SK-N-SH (cell line): Measurements from ENCODE around the gene PELI1. TPM values are rescaled to one million over a fixed set of nuclear protein-coding genes. Genes with fewer than 3 reads are reported as not detected.

ENCODE experiments used
- CTCF ChIA-PET: fragments of 300-600, 350-600 bp; formaldehyde crosslinking; extraction: SDS; loops from one replicate; lab custom pipeline; 2021; lab: Yijun Ruan, JAX
- POLR2A ChIA-PET: fragments of 350-600 bp; sonication (Branson Sonifier 250); formaldehyde crosslinking; extraction: SDS; loops from one replicate; lab custom pipeline; 2020; ENCODE audit warnings: antibody characterized with exemption, inconsistent platforms; lab: Yijun Ruan, JAX
- DNase-seq: peaks from one replicate; pipeline ENCODE4 v3.0.0; 2012
- H2AFZ ChIP-seq: fragments of 200-600 bp; sonication (generic); 2 replicates; pipeline ENCODE4 v1.8.1; 2016; ENCODE audit warnings: antibody characterized with exemption, mild to moderate bottlenecking, low read depth
- H3F3A ChIP-seq: fragments of 200-600 bp; sonication (generic); replicated peaks from 2 replicates; pipeline ENCODE3; 2016; ENCODE audit warnings: antibody characterized with exemption, mild to moderate bottlenecking; ENCODE audit not compliant: insufficient read depth
- H3K27ac ChIP-seq, 2 experiments: fragments of 200-500 bp in 1 of 2; fragments of 200-600 bp in 1 of 2; sonication (Bioruptor generic) in 1 of 2; sonication (generic), shearing (Covaris generic) in 1 of 2; 2 replicates each; pipeline versions ENCODE4 v1.5.1 to v1.6.1; 2014 to 2016; ENCODE audit warnings: low read depth in 2 of 2, inconsistent platforms in 1 of 2, low read length in 1 of 2, mild to moderate bottlenecking in 1 of 2, mixed read lengths in 1 of 2
- H3K27me3 ChIP-seq: fragments of 200-600 bp; sonication (generic), shearing (Covaris generic); 2 replicates; pipeline ENCODE4 v1.6.1; 2016; ENCODE audit warnings: mixed run types; ENCODE audit not compliant: insufficient read depth
- H3K36me3 ChIP-seq, 2 experiments: fragments of 200-500 bp in 1 of 2; fragments of 200-600 bp in 1 of 2; sonication (Bioruptor generic) in 1 of 2; sonication (generic) in 1 of 2; replicated peaks in 1 of 2; 2 replicates each; pipeline versions ENCODE3 to v1.5.1; 2014 to 2016; ENCODE audit warnings: low read length in 1 of 2, mild to moderate bottlenecking in 1 of 2; ENCODE audit not compliant: insufficient read depth in 2 of 2, control insufficient read depth in 1 of 2
- H3K4me1 ChIP-seq, 2 experiments: fragments of 200-500 bp in 1 of 2; fragments of 200-600 bp in 1 of 2; sonication (Bioruptor generic) in 1 of 2; sonication (generic), shearing (Covaris generic) in 1 of 2; 2 replicates each; pipeline versions ENCODE4 v1.5.1 to v1.6.1; 2014 to 2016; ENCODE audit warnings: low read depth in 1 of 2, low read length in 1 of 2, mixed run types in 1 of 2; ENCODE audit not compliant: insufficient read depth in 2 of 2, control insufficient read depth in 1 of 2
- H3K4me2 ChIP-seq: fragments of 200-600 bp; sonication (generic), shearing (Covaris generic); 2 replicates; pipeline ENCODE4 v1.6.1; 2017; ENCODE audit warnings: mixed run types
- H3K4me3 ChIP-seq, 2 experiments: fragments of 200-500 bp in 1 of 2; fragments of 200-600 bp in 1 of 2; sonication (Bioruptor generic) in 1 of 2; sonication (generic), shearing (Covaris generic) in 1 of 2; 2 replicates each; pipeline versions ENCODE4 v1.5.1 to v1.8.1; 2014 to 2016; ENCODE audit warnings: low read depth in 2 of 2, inconsistent platforms in 1 of 2, low read length in 1 of 2, mild to moderate bottlenecking in 1 of 2, mixed read lengths in 1 of 2, moderate library complexity in 1 of 2
- H3K79me2 ChIP-seq: fragments of 200-600 bp; sonication (generic); 2 replicates; pipeline ENCODE4 v1.8.1; 2017; ENCODE audit warnings: mild to moderate bottlenecking; ENCODE audit not compliant: insufficient read depth
- H3K9ac ChIP-seq: fragments of 200-600 bp; sonication (generic); 2 replicates; pipeline ENCODE4 v1.6.1; 2017; ENCODE audit warnings: mixed run types
- H3K9me2 ChIP-seq: fragments of 200-600 bp; sonication (generic); 2 replicates; pipeline ENCODE4 v1.6.1; 2017; ENCODE audit warnings: mixed run types
- H3K9me3 ChIP-seq: fragments of 200-600 bp; sonication (generic); 2 replicates; pipeline ENCODE4 v1.6.1; 2017; ENCODE audit warnings: mixed run types, mild to moderate bottlenecking, moderate library complexity
- H4K20me1 ChIP-seq: fragments of 200-600 bp; sonication (generic); 2 replicates; pipeline ENCODE4 v1.6.1; 2017; ENCODE audit warnings: mild to moderate bottlenecking, mixed run types; ENCODE audit not compliant: insufficient read depth
- CHD2 ChIP-seq: fragments of 150-350 bp; IDR thresholded peaks from 2 replicates; pipeline ENCODE4 v1.6.1; 2018; ENCODE audit warnings: low read length; ENCODE audit not compliant: partially characterized antibody
- ELF1 ChIP-seq: IDR thresholded peaks from 2 replicates; pipeline ENCODE4 v1.4.0; 2012
- EZH2phosphoT487 ChIP-seq: fragments of 200-600 bp; sonication (generic); IDR thresholded peaks from 2 replicates; pipeline ENCODE4 v1.6.1; 2017; ENCODE audit warnings: low read depth, mixed run types, mild to moderate bottlenecking, antibody characterized with exemption, moderate library complexity, borderline replicate concordance
- FOSL2 ChIP-seq: IDR thresholded peaks from 2 replicates; pipeline ENCODE4 v1.4.0; 2012; ENCODE audit warnings: low read depth, mild to moderate bottlenecking, moderate library complexity, borderline replicate concordance
- GATA2 ChIP-seq: sonication (generic); formaldehyde crosslinking; IDR thresholded peaks from 2 replicates; pipeline ENCODE4 v1.5.0; 2020; ENCODE audit warnings: mild to moderate bottlenecking, missing genetic modification reagents
- JUND ChIP-seq: IDR thresholded peaks from 2 replicates; pipeline ENCODE4 v1.4.0; 2012
- MEF2A ChIP-seq: IDR thresholded peaks from 2 replicates; pipeline ENCODE4 v1.4.0; 2012; ENCODE audit warnings: low read depth, borderline replicate concordance
- NFIC ChIP-seq: IDR thresholded peaks from 2 replicates; pipeline ENCODE4 v1.4.0; 2012; ENCODE audit warnings: borderline replicate concordance
- NRF1 ChIP-seq: IDR thresholded peaks from 2 replicates; pipeline ENCODE4 v1.6.1; 2012; ENCODE audit warnings: low read depth, mild to moderate bottlenecking, low read length
- SMC3 ChIP-seq: IDR thresholded peaks from 2 replicates; pipeline ENCODE4 v1.6.1; 2012; ENCODE audit warnings: low read depth, low read length, improper control_type of control experiment
- TAF1 ChIP-seq: IDR thresholded peaks from 2 replicates; pipeline ENCODE4 v1.6.1; 2012; ENCODE audit warnings: low read depth, mild to moderate bottlenecking, low read length, moderate library complexity, borderline replicate concordance
- TCF12 ChIP-seq: IDR thresholded peaks from 2 replicates; pipeline ENCODE4 v1.4.0; 2012
- WGBS: methylation state at CpG from one replicate; pipeline ENCODE4 v1.1.6; 2017; ENCODE audit warnings: low lambda C conversion rate; 5-methylcytosine and 5-hydroxymethylcytosine counted together
- polyA plus RNA-seq, 3 experiments: library from polyadenylated mRNA; depleted of rRNA; stranded (reverse); fragments of >200 nt; gene quantifications; 2 replicates each; pipeline ENCODE4 v1.2.3, GENCODE V29; 2012
- TF ChIP-seq, protein P1 (sequence below): IDR thresholded peaks from 2 replicates; pipeline ENCODE4; 2012
- TF ChIP-seq, protein P2 (sequence below): fragments of 150-350 bp; IDR thresholded peaks from 2 replicates; pipeline ENCODE4 v1.6.1; 2017; ENCODE audit warnings: antibody characterized with exemption, low read length, low read depth, borderline replicate concordance
- TF ChIP-seq, protein P3 (sequence below): fragments of 150-350 bp; IDR thresholded peaks from 2 replicates; pipeline ENCODE4 v1.6.1; 2016; ENCODE audit warnings: mild to moderate bottlenecking, low read depth, low read length

Gene PELI1
- polyA plus RNA-seq, 1 of the 3 experiments (the other 2 are of a cell fraction): 4.2 TPM

DNA sequence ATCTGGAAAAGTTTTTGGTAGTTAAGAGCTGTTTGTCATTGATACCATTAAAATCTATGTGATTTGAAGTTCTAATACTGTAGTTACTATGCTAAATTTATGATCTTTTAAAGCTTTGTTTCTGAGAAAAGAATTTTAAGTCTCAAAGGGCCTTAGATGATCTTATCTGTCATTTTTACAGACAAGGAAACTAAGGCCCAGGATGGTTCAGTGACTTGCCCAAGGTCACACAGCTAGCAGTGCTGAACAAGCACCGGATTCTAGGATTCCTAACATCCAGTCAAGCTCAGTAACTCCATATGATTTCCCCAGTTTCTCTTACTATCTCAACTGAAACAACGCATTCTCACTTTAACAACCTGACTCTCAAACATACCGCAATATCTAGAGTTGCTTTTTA lies 37.7 kb downstream of the PELI1 start (continued):
- TF ChIP-seq, protein P1, sequence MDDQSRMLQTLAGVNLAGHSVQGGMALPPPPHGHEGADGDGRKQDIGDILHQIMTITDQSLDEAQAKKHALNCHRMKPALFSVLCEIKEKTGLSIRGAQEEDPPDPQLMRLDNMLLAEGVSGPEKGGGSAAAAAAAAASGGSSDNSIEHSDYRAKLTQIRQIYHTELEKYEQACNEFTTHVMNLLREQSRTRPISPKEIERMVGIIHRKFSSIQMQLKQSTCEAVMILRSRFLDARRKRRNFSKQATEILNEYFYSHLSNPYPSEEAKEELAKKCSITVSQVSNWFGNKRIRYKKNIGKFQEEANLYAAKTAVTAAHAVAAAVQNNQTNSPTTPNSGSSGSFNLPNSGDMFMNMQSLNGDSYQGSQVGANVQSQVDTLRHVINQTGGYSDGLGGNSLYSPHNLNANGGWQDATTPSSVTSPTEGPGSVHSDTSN: no peak
- TF ChIP-seq CHD2: no peak
- no peak for TF ChIP-seq TAF1
- TF ChIP-seq NFIC: no peak
- TF ChIP-seq ELF1: no peak
- TF ChIP-seq EZH2phosphoT487: no peak
- TF ChIP-seq TCF12: no peak
- no peak for TF ChIP-seq SMC3
- TF ChIP-seq, all 33 proteins: peak for 0

DNA sequence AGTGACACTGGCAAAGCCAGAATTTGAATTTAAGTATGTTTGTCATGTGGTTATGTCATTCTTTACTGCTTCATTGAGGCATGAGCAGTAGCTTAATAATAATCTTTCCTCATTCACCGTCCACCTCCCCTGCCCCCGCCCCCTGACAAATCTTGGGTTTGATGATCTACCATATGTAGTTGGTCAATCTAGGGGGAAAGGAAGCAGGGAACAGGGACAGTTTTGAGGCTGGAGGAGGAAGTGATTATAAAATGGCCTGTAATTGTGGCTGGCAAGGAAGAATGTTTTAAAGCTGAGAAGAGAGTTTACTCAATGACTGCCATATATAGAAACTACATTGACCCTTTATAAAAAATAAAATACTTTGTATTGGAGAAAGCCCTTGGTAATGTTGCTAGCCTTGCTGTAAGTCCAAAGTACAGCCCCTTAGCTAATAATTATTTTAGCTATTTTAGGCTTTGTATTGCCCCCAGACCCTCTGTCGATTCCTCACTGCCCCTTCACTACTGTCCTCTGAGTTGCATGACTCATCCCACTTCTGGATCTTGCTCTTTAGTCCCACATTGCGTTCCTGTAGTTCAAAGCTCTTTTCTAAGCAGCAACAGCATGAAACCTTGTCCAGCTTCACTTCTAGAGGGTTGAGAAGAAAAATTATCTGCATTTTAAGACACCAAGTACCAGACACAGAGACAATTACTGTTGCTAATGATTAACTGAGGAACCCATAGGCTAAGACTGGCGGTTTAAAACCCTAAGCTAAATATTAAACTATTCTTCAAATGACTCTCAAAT lies 38.4 kb downstream of the PELI1 start:
- CTCF ChIA-PET: interaction anchor here (0.7 to 1.7 kb wide), 4 partner anchors 9 to 56 kb away, joined by 3 to 7 read pairs (median 3); no protein-coding TSS in a partner anchor
- WGBS: 78% methylated on average over 5 of the region's 5 CpGs
- POLR2A ChIA-PET: no interaction called here

DNA sequence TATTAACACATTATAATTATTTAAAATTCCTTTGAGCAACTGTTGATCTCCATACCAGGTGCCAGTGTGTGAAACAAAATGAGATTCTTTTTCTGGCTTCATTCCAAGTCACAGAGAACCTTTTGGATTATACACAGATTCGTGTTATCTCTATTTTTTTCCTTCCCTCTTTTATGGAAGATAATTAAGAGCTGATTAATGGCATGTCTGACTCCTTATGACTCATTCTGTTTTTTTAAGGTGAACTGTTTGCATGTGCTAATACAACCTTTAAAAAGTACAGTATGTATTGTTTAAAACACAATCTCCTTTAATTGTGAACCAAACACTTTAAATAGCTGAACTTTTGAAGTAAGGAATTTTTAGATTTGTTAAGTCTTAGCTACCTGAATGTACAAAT lies 39.3 kb downstream of the PELI1 start:
- no peak for TF ChIP-seq TCF12
- TF ChIP-seq, protein P2, sequence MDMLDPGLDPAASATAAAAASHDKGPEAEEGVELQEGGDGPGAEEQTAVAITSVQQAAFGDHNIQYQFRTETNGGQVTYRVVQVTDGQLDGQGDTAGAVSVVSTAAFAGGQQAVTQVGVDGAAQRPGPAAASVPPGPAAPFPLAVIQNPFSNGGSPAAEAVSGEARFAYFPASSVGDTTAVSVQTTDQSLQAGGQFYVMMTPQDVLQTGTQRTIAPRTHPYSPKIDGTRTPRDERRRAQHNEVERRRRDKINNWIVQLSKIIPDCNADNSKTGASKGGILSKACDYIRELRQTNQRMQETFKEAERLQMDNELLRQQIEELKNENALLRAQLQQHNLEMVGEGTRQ: no peak
- TF ChIP-seq TAF1: no peak
- TF ChIP-seq, protein P3, sequence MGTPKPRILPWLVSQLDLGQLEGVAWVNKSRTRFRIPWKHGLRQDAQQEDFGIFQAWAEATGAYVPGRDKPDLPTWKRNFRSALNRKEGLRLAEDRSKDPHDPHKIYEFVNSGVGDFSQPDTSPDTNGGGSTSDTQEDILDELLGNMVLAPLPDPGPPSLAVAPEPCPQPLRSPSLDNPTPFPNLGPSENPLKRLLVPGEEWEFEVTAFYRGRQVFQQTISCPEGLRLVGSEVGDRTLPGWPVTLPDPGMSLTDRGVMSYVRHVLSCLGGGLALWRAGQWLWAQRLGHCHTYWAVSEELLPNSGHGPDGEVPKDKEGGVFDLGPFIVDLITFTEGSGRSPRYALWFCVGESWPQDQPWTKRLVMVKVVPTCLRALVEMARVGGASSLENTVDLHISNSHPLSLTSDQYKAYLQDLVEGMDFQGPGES: no peak
- no peak for TF ChIP-seq NRF1
- TF ChIP-seq JUND: no peak
- no peak for TF ChIP-seq GATA2
- TF ChIP-seq, protein P1: peak; percentile 25; the same call in 1 of the 2 replicates
- DNase-seq: peak; percentile 6
- Histone ChIP-seq H3K4me3 (no peak overlapping the region), H3K9ac (no peak overlapping the region), H3K4me1 (peaks cover 5 to 22% of the 10 kb centered on the region in 2 experiments; a peak in 3 of 4 replicates), H3K79me2 (peaks cover 5% of the 10 kb centered on the region; the same call in 1 of the 2 replicates), H3K36me3 (peaks cover 9 to 10% of the 10 kb centered on the region in 2 experiments), H3F3A (peaks cover 30% of the 10 kb centered on the region), H3K9me3 (no peaks in the 10 kb centered on the region; the same call in 1 of the 2 replicates), H3K9me2 (no peaks in the 10 kb centered on the region), H4K20me1 (no peaks in the 10 kb centered on the region), H3K27me3 (no peaks in the 10 kb centered on the region), H3K4me2 (no peak overlapping the region), H2AFZ (no peak overlapping the region), H3K27ac (0 out of 4 replicates have a peak overlapping the region, but pooled peaks of 1 of the 2 experiments have one; percentile 13)
- ChIA-PET CTCF (interaction anchor here (1.1 kb wide), 1 partner anchor 27 kb away, joined by 3 read pairs; no protein-coding TSS in a partner anchor), POLR2A (no interaction called here)
- WGBS: 17% methylated on average over 1 of the region's 1 CpG

More for the DNA sequence above, 38.4 kb downstream of the PELI1 start:
- Histone ChIP-seq H3K4me1 (peaks cover 5 to 16% of the 10 kb centered on the region in 2 experiments; a peak in 3 of 4 replicates), H3F3A (peaks cover 21% of the 10 kb centered on the region), H3K79me2 (peaks cover 9% of the 10 kb centered on the region; the same call in 1 of the 2 replicates), H3K9me2 (no peaks in the 10 kb centered on the region), H3K4me3 (no peak overlapping the region), H2AFZ (no peak overlapping the region), H3K27ac (peak overlapping the region in 1 of 2 experiments; percentile 13; a peak in 1 of 4 replicates), H3K27me3 (no peaks in the 10 kb centered on the region), H3K9ac (no peak overlapping the region), H3K4me2 (no peak overlapping the region), H3K36me3 (peaks cover 6 to 9% of the 10 kb centered on the region in 2 experiments), H4K20me1 (no peaks in the 10 kb centered on the region), H3K9me3 (no peaks in the 10 kb centered on the region)
- no peak for DNase-seq
- no peak for TF ChIP-seq MEF2A
- peak; percentile 27; the same call in 1 of the 2 replicates for TF ChIP-seq FOSL2
